Activated gamma-delta T cell (primary cell): ENCODE measurements around the gene TUBE1.
"Not testable (repeated sequence)": the region's sequence is repeated elsewhere in the genome, so short reads cannot be mapped to it uniquely, and the experiment has no call there.

Experiments
- DNase-seq: peaks from one replicate; lab custom pipeline; 2025; lab: John Stamatoyannopoulos, UW
- total RNA-seq, 2 donors: gene quantifications; one replicate each; lab custom pipeline; 2026; lab: John Stamatoyannopoulos, UW

The TUBE1 gene, protein sequence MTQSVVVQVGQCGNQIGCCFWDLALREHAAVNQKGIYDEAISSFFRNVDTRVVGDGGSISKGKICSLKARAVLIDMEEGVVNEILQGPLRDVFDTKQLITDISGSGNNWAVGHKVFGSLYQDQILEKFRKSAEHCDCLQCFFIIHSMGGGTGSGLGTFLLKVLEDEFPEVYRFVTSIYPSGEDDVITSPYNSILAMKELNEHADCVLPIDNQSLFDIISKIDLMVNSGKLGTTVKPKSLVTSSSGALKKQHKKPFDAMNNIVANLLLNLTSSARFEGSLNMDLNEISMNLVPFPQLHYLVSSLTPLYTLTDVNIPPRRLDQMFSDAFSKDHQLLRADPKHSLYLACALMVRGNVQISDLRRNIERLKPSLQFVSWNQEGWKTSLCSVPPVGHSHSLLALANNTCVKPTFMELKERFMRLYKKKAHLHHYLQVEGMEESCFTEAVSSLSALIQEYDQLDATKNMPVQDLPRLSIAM
- 37.7 to 41.4 reads per million in 2 donors for total RNA-seq

DNA sequence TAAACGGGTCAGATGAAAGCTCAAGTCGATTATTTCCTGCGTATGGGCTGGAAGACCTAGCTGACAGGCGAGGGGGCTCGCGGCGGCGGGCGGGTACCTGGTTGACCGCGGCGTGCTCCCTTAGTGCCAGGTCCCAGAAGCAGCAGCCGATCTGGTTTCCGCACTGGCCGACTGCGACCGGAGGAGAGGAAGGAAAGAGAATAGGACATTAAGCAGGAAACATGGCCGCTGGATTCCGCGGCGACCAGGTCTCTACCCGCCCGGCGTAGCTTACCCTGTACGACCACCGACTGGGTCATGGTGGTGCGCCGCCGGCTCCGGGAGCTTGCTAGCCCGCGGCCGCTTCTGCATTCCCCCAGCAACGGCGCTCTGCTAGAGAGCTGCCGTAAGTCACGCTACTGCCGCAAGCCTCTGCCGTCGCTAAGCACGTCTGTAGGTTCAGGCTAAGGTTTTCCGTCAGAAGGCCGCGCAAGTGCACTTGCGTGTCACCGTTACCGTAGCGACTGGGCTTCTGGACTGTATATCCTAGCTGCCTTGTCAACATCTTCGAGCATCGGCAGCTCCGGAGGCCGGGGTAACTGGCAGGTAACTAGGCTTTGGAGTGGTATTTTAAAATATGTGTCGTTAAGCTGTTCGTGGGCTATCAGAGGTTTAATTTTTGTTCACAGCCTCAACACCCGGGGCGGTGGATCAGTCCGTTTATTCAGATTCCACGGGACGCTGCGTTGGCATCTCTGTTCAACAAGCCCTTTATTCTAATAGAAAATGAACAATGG is at the start of gene TUBE1, which contains the start of gene FAM229B:
TSS of gene TUBE1 (minus strand) at position 347 of the 776 bp plus-strand sequence. CDS start at position 299, 48 bp downstream.
TSS of gene FAM229B (plus strand) at position 456 of the 776 bp plus-strand sequence. CDS start 11,693 bp downstream, outside the sequence.
- peak; percentile 67 for DNase-seq

GRCh38 chr6:112130878-112131277 is 43.6 kb upstream of the TUBE1 start:
- DNase-seq, result no peak

- DNase-seq, result no peak
Observed at GRCh38 chr6:112128208-112128607, 40.9 kb upstream of the TUBE1 start.

DNA sequence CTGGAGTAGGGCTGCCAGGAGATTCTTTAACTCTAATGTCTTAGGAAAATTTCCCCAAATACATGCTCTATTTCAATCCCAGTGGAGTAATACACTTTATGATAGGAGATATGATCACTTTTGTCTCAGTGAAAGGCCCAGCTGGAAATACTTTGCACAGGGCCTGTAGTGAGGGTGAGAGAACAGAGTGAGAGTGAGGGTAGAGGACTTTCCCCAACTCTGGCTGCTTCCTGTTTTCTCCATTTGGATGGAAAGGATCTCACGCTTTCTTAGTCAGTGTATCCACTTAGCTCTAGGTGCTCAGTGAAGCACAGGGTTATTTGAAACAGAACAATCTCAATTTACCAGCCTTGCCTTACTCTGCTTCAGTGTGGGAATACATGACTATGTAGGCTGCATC is 36.7 kb upstream of the TUBE1 start:
- no peak for DNase-seq

GRCh38 chr6:112122756-112123155 is 35.5 kb upstream of the TUBE1 start:
- DNase-seq, result no peak

- DNase-seq, result no peak
Observed at GRCh38 chr6:112118034-112118433, 30.8 kb upstream of the TUBE1 start.

- DNase-seq, result no peak
Observed at GRCh38 chr6:112117554-112117953, 30.3 kb upstream of the TUBE1 start.

DNA sequence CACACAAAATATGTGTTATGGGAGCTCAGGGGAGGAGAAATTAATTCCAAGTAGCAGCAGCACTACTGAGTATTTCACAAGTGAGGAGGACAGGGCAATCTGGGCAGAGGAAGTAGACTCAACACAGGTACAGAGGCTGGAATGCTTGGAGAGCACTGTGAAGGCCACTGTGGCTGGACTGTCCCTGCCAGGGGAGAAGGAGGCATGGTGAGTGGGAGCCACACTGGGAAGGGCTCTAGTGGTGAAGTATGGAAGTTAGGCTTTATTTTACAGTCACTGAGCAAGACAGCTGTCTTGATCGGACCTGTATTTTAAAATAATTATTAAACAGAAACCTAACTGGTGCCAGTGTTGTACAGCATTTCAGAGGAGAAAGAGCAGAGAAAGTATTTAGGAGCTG is 28.9 kb upstream of the TUBE1 start:
- no peak for DNase-seq

DNA sequence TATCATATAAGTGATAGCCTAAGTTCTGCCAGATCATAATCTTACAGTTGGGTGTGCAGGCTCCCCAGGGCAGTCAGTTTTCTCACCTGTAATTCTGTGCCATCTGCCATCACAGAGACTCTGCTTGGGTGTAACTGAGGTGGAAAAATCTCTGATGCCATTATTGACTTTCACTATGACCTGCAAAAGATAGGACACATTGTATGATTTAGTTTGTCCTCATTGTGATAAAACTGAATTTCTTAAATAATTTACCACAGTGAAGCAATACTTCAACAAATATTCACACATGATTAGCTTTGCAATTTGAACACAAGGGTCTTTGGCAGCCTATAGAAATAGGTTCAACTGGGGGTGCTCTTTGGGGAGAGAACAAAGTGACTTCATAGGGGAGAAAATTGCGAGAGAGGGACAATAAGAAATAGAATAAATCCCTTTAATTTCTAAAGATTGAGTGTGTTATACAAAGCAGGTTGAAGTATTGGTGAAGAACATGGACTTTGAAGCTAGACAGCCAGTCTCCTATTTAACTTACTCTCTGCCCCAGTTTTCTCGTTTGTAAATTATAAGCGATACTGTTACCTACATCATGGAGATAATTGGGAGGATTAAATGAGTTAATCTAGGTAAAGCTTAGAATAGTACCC is 27.4 kb upstream of the TUBE1 start:
- no peak for DNase-seq

DNA sequence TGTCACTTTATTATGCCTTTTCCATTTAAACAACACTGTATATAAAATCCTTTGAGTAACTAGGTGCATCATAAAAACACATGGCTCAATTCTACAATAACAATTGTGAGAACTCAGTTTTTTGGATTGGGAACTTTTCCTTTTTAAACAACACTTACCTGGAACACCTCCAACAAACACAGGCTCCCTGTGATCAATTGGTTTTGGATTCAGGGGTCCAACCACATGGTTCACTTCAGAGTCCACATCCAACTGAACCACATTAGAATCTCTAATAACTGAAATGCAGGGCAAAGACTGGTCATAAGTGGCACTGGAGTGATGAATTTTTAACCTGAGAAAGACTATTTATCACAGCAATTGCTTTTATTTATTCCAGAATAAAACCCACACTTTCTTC is 26.6 kb upstream of the TUBE1 start:
- no peak for DNase-seq

DNA sequence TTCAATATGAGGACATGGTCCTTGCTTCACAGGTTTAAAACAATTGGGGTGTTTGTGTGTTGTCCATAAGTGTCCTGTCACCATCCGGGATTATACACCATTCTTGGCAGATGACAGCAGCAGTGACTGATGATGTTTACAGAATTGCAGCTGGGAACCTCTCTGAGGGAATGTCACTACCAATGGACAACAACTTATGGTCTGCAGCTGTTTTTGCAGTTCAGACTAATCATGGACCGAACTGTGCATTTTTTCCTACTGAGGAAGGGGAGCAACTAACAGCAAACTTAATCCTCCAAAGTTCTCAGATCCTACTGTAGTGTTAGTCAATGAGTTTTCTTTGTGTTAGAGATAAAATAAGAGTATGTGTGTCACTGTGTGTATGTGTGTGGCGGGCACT is 26.1 kb upstream of the TUBE1 start:
- DNase-seq, result no peak

DNA sequence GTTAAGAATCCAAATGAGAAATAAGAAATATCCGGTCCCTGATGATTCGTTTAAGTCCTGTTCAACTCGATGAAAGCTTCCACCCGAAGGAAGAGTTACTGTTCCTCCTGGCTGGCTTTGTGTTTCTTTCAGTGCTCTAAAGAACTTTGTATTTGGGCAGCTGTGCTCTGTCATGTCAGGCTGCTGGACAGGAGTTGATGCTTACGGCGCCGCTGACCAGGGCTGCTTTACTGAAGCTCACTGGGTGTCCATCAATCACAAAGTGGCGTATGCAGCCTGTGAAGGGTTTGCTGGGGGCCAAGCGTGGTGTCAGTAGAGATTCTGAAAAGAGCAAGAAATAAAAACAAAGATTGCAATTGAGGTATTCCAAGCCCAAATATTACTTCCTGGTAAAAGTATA is 22.0 kb upstream of the TUBE1 start:
- no peak for DNase-seq

DNA sequence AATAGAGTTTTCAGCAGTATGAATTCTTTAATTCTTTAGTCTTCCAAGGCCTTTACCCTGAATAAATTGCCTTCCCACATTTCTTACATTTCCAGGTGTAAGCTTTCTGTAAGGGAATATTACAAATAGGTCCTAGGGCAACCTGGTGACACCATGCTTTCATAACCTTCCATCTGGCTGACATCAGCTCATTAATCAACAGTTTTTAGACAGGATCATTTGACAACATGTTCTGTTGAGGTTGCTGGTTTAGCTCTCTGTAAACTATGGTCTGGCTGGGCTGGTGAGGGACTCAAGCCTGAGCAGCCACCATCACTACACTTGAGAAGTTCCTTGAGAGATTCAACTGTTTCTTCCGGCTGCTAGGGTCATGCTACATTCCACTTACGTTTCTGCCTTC is 19.3 kb upstream of the TUBE1 start:
- DNase-seq, result no peak

GRCh38 chr6:112106026-112106425 is 18.7 kb upstream of the TUBE1 start:
- not testable (repeated sequence) for DNase-seq

DNA sequence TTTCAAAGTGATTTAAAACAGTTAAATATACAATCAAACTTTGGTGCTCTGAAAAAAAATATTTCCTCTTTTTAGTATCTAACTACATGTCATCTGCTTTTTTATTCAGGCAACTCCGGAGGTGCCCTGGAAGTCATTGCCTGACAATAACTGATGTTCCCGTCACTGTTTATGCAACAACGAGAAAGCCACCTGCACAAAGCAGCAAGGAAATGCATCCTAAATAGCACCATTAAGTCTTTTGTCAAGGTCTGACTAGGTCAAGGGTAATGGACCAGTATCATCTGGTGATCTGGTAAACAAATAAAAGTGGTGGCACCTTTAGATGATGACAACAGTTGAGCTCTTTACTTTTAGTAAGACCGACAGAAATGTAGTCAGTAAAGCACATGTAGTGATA is 13.3 kb upstream of the TUBE1 start:
- DNase-seq, result no peak

- no peak for DNase-seq
Observed at GRCh38 chr6:112096901-112097300, 9.6 kb upstream of the TUBE1 start.

- DNase-seq, result no peak
Observed at GRCh38 chr6:112087916-112088315, 634 bp upstream of the TUBE1 start.

GRCh38 chr6:112086744-112087135 is 542 bp downstream of the TUBE1 start:
- DNase-seq, result no peak

DNA sequence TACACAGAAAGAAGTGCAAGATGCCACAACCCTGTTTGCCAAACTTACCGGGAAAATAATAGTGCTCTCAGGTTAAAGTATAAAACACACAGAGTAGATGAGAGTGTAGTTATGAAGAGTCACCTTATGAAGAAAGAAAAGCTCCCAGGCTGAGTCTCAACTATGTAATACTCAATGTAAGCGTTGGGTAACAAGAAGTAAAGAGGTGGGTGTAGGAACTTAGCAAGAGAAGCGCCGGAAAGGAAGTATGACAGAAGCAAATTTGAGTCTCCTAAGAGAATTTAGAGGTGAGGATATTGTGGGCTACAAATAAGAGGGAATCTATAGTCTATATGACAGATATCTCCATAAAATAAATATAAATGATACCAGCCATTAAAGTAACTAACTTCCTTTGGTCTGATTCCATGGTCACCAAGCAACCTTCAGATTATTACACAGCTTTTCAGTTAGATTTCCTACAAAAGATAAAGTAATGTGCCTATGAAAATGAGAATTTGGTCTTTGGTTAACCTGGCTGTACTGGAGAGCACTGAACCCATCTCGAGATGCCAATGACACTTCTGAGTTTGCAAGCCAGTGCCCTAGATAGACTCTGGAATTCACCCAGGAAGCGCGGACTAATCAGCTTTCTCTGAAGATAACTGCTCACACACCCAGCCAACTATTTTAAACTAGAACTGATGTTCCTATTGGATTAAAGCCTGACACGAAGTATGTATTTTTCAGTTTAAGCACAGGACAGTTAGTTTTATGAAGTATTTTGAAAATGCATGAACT is 1.8 kb downstream of the TUBE1 start:
- no peak for DNase-seq

GRCh38 chr6:112081569-112081968 is 5.7 kb downstream of the TUBE1 start:
- DNase-seq, result no peak

GRCh38 chr6:112066606-112067005 is 20.7 kb downstream of the TUBE1 start:
- no peak for DNase-seq
